ENCODE measurements around the gene HASPIN. TPM values are rescaled to one million over a fixed set of nuclear protein-coding genes. Genes with fewer than 3 reads are reported as not detected.

The HASPIN gene
- total RNA-seq, 1 donor from 2014 or later, result 8.5 TPM

DNA sequence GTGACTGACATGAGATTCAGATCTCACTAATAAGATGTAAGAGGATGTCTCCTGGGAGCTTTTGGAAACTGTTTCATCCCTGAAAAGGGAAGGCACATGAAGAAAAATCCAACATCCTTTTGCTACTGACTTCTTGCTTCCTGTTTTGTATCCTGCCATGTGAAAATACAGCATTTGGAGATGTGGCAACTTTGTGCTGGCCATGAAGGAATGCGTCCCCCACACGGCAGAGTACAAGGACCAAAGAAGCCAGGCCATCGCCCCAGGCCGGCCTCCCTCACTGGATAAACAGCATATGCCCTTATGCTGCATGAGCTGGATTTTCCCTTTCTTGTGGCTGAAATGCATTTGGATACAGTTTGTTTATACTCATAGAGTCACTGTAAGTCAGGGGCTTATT, 5.5 kb upstream of the HASPIN start:
- Mint-ChIP-seq H3K27me3 (no peaks in the 10 kb centered on the region), H3K9me3 (ENCODE audit: low read depth) (no peaks in the 10 kb centered on the region), H3K36me3 (ENCODE audit: insufficient read depth) (peaks cover 10% of the 10 kb centered on the region), H3K4me3 (ENCODE audit: low read depth) (no peak overlapping the region), H3K27ac (peak overlapping the region; percentile 45), H3K4me1 (ENCODE audit: low read depth) (peaks cover 7% of the 10 kb centered on the region)
- TF ChIP-seq, protein P1, sequence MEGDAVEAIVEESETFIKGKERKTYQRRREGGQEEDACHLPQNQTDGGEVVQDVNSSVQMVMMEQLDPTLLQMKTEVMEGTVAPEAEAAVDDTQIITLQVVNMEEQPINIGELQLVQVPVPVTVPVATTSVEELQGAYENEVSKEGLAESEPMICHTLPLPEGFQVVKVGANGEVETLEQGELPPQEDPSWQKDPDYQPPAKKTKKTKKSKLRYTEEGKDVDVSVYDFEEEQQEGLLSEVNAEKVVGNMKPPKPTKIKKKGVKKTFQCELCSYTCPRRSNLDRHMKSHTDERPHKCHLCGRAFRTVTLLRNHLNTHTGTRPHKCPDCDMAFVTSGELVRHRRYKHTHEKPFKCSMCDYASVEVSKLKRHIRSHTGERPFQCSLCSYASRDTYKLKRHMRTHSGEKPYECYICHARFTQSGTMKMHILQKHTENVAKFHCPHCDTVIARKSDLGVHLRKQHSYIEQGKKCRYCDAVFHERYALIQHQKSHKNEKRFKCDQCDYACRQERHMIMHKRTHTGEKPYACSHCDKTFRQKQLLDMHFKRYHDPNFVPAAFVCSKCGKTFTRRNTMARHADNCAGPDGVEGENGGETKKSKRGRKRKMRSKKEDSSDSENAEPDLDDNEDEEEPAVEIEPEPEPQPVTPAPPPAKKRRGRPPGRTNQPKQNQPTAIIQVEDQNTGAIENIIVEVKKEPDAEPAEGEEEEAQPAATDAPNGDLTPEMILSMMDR (IDR thresholded peaks at IDR 0.05; ENCODE audit: unreplicated experiment), result no peak
- no peak for DNase-seq (ENCODE audit: low spot score, unreplicated experiment)

DNA sequence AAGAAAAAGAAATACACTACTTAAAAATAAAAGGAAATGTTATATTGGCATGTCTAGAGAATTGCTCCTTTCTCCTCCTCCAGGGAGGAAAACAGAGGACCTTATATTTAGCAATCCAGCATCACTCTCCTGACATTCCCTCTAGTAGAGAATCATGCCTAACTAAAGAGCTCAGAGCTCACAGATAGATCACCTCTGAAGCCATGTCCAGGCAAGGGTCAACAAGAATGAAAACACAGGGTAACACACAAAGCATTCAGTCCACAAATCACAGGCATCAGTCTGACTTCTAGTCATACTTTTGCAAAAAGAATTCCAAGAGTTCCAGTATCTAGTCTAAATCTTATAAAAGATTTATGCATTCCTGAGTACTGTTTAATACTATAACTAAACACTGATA, 4.4 kb upstream of the HASPIN start:
- Mint-ChIP-seq H3K4me1 (ENCODE audit: low read depth) (peaks cover 7% of the 10 kb centered on the region), H3K9me3 (ENCODE audit: low read depth) (no peaks in the 10 kb centered on the region), H3K27ac (no peak overlapping the region), H3K27me3 (no peaks in the 10 kb centered on the region), H3K36me3 (ENCODE audit: insufficient read depth) (peaks cover 10% of the 10 kb centered on the region), H3K4me3 (ENCODE audit: low read depth) (no peak overlapping the region)
- TF ChIP-seq, protein P1 (IDR thresholded peaks at IDR 0.05; ENCODE audit: unreplicated experiment), result no peak
- no peak for DNase-seq (ENCODE audit: low spot score, unreplicated experiment)

DNA sequence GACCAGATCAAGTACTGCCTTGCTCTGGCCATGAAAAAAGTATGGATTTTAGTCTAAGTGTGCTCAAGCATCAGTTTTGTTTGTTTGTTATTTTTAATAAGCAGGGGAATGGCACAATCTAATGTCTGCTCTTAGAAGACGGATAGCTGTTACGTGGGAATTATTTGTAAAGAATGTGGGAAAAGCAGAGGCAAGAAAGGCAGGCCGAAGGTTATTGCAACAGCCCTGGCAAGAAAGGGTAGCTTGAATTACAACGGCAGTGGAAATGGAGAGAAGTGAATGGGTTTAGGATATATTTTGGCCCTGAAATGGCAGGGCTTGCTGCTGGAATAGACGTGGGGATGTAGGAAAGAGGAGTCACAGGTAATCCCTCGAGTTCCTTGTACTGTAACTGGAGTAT, 987 bp upstream of the HASPIN start:
- H3K9me3 Mint-ChIP-seq (ENCODE audit: low read depth), result no peaks in the 10 kb centered on the region

DNA sequence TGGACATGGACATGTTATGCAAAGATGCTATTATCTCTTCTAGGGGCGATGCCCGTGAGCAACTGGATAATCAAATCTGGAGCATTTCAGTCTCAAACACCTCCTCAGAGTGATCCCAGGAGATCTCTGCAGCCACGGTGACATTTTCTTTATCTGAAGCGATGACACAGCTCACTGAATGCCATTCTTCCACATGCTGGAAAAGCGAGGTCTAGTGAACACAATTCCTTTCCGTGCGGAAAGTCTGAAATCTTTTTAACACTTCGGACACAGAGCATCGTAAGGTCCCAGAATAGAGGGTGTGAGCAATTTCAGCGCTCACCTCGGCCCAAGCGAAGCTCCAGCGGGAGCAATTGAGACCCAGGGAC, 531 bp upstream of the HASPIN start:
- H3K4me1 Mint-ChIP-seq (ENCODE audit: low read depth), result peaks cover 15% of the 10 kb centered on the region
- no peak for DNase-seq (ENCODE audit: low spot score, unreplicated experiment)
- H3K36me3 Mint-ChIP-seq (ENCODE audit: insufficient read depth), result peaks cover 2% of the 10 kb centered on the region
- H3K9me3 Mint-ChIP-seq (ENCODE audit: low read depth), result no peaks in the 10 kb centered on the region
- H3K27ac Mint-ChIP-seq, result peak overlapping the region; percentile 97
- H3K27me3 Mint-ChIP-seq, result no peaks in the 10 kb centered on the region
- H3K4me3 Mint-ChIP-seq (ENCODE audit: low read depth), result peak overlapping the region; percentile 95
- TF ChIP-seq, protein P1 (IDR thresholded peaks at IDR 0.05; ENCODE audit: unreplicated experiment), result no peak

More for the DNA sequence above, 987 bp upstream of the HASPIN start:
- peak overlapping the region; percentile 95 for H3K4me3 Mint-ChIP-seq (ENCODE audit: low read depth)
- peaks cover 15% of the 10 kb centered on the region for H3K4me1 Mint-ChIP-seq (ENCODE audit: low read depth)
- no peaks in the 10 kb centered on the region for H3K27me3 Mint-ChIP-seq
- peaks cover 3% of the 10 kb centered on the region for H3K36me3 Mint-ChIP-seq (ENCODE audit: insufficient read depth)
- TF ChIP-seq, protein P1 (IDR thresholded peaks at IDR 0.05; ENCODE audit: unreplicated experiment), result no peak
- no peak for DNase-seq (ENCODE audit: low spot score, unreplicated experiment)
- H3K27ac Mint-ChIP-seq, result peak overlapping the region; percentile 97

DNA sequence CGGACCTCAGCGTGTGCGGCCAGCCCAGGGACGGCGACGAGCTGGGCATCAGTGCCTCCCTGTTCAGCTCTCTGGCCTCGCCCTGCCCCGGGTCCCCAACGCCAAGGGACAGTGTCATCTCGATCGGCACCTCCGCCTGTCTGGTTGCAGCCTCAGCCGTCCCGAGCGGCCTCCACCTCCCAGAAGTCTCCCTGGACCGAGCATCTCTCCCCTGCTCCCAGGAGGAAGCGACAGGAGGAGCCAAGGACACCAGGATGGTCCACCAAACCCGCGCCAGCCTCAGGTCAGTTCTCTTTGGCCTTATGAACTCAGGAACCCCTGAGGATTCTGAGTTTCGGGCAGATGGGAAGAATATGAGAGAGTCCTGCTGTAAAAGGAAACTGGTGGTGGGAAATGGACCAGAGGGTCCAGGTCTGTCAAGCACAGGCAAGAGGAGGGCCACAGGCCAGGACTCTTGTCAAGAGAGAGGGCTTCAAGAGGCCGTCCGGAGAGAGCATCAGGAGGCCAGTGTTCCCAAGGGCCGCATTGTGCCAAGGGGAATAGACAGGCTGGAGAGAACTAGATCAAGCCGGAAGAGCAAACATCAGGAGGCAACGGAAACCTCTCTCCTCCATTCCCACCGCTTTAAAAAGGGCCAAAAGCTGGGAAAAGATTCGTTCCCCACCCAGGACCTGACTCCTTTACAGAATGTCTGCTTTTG, 825 bp downstream of the HASPIN start:
- Mint-ChIP-seq H3K27me3 (no peaks in the 10 kb centered on the region), H3K4me3 (ENCODE audit: low read depth) (peak overlapping the region; percentile 95), H3K27ac (peak overlapping the region; percentile 64), H3K9me3 (ENCODE audit: low read depth) (no peaks in the 10 kb centered on the region), H3K4me1 (ENCODE audit: low read depth) (peaks cover 15% of the 10 kb centered on the region), H3K36me3 (ENCODE audit: insufficient read depth) (peaks cover 4% of the 10 kb centered on the region)
- TF ChIP-seq, protein P1 (IDR thresholded peaks at IDR 0.05; ENCODE audit: unreplicated experiment), result no peak
- DNase-seq (ENCODE audit: low spot score, unreplicated experiment), result no peak
